Activated CD8-positive, alpha-beta memory T cell treated with anti-CD3 and anti-CD28 coated beads, Interleukin-2, amount 50 U/mL, for 1 hour (primary cell): ENCODE measurements around the gene CDPF1.
"Not testable (repeated sequence)": the region's sequence is repeated elsewhere in the genome, so short reads cannot be mapped to it uniquely, and the experiment has no call there.

Experiments used
- DNase-seq: peaks from one replicate; pipeline ENCODE4 v3.0.0-alpha.2; 2020; ENCODE audit errors: extremely low read depth

Gene CDPF1

GRCh38 chr22:46224898-46225290 lies 25.2 kb downstream of the CDPF1 start:
- DNase-seq = no peak

- DNase-seq = no peak
Observed at GRCh38 chr22:46224044-46224897, 25.8 kb downstream of the CDPF1 start.

GRCh38 chr22:46220921-46221320 lies 29.2 kb downstream of the CDPF1 start:
- DNase-seq = no peak

GRCh38 chr22:46219636-46220035 lies 30.5 kb downstream of the CDPF1 start:
- DNase-seq = no peak

- DNase-seq = no peak
Observed at GRCh38 chr22:46214616-46215015, 35.5 kb downstream of the CDPF1 start.

GRCh38 chr22:46214149-46214548 lies 35.9 kb downstream of the CDPF1 start:
- no peak for DNase-seq

GRCh38 chr22:46213052-46213451 lies 37.0 kb downstream of the CDPF1 start:
- DNase-seq = no peak

- no peak for DNase-seq
Observed at GRCh38 chr22:46212195-46212594, 37.9 kb downstream of the CDPF1 start.

GRCh38 chr22:46209262-46209661 lies 40.8 kb downstream of the CDPF1 start:
- DNase-seq = no peak

- DNase-seq = no peak
Observed at GRCh38 chr22:46203601-46203980, 46.5 kb downstream of the CDPF1 start.

- DNase-seq = no peak
Observed at GRCh38 chr22:46202897-46203600, 47.0 kb downstream of the CDPF1 start.

GRCh38 chr22:46201059-46201757 lies 48.9 kb downstream of the CDPF1 start:
- no peak for DNase-seq

GRCh38 chr22:46198806-46199205 lies 51.3 kb downstream of the CDPF1 start:
- not testable (repeated sequence) for DNase-seq

GRCh38 chr22:46198274-46198673 lies 51.8 kb downstream of the CDPF1 start:
- no peak for DNase-seq

- no peak for DNase-seq
Observed at GRCh38 chr22:46196278-46196677, 53.8 kb downstream of the CDPF1 start.

GRCh38 chr22:46195487-46196165 lies 54.5 kb downstream of the CDPF1 start:
- DNase-seq = no peak
